ENCODE measurements around the gene EPHX1.
"Not testable (repeated sequence)": the region's sequence is repeated elsewhere in the genome, so short reads cannot be mapped to it uniquely, and the experiment has no call there.

EPHX1 gene

DNA sequence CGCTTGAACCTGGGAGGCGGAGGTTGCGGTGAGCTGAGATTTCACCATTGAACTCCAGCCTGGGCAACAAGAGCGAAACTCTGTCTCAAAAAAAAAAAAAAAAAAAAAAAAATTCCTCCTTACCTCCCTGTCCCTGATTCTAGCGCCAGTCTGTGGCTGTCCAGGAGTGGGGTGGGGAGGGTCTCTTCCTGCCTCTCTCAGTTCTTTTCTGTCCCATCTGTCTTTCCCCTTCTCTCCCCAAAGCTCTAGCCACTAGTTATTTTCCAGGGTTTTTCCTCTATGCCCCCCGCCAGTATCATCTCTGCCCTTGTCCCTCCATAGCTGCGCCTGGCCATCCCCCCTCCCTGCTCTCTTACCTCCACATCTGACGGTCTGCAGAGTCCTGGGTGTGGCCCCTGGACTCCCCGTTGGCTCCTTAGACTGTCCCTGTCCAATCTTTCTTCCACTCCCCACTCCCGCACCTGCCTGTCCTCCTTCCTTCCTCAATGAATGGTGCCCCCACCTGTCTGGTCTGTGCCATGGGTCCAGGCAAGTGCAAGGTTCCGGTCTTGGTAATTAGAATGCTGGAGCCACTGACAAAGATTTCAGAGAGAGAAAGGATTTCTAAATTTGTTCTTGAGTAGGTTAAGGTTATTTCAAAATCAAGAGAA, 73.8 kb downstream of the EPHX1 start:
- no peak for DNase-seq

DNA sequence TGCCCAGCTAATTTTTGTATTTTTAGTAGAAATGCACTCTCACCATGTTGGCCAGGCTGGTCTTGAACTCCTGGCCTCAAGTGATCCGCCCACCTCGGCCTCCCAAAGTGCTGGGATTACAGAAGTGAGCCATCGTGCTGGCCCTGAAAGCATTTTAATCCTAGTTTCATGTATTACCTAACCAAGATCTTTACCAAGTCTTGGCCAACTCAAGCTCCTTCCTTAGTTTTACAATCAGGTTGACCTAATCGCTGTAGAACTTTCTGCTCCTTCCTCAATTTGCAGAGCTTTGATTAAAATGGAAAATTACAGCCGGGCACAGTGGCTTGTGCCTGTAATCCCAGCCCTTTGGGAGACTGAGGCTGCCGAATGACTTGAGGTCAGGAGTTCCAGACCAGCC, 75.4 kb downstream of the EPHX1 start:
- DNase-seq, result no peak

DNA sequence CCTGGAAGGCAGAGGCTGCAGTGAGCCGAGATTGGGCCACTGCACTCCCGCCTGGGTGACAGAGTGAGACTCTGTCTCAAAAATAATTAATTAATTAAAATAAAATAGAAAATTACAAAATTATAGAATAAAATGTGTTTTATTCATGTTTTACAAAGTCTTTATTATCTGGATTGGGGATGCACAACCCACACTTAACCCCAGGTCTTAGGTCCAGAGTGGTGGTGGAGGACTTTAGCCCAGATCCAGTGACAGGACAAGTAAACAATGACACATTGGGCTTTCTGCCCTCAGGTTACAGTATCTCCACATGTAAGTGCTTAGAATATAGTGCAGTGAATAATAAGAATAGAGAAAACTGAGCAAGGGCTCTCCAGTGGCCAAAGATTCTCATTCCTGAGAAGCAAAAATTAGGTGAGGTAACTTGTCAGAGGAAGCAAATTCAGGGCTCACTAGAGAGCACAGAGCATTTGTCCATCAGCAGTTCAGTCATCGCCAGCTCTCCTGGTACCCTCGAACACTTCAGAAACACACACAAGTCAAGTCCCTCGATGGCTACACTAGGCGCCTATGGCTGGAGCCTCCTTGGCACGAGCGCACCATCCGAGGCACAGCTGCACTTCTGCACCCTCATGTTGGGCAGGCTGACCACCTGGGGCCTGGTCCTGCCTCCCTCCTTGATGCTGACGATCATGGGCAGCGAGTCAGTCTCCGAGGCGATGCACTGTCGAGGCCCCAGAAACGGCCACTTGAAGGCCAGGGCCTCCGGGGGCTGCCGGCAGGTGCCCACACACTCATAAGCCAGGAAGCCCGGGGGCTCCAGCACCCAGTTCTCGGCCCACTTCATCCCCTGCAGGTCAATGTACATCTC, 76.5 kb downstream of the EPHX1 start:
- no peak for DNase-seq

DNA sequence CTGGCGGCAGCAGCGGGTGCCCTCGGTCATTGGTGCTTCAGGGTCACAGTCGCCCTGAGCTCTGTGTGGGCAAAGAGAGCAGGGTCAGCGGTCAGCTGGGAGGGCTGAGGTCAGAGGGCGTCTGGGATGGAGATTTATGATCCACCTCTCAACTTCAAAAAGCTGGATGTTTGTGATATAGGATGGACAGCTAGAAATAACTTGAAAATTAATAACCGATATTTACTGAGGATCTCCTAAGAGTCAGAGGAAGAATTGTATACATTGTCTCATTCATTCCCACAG, 77.0 kb downstream of the EPHX1 start:
- no peak for DNase-seq

DNA sequence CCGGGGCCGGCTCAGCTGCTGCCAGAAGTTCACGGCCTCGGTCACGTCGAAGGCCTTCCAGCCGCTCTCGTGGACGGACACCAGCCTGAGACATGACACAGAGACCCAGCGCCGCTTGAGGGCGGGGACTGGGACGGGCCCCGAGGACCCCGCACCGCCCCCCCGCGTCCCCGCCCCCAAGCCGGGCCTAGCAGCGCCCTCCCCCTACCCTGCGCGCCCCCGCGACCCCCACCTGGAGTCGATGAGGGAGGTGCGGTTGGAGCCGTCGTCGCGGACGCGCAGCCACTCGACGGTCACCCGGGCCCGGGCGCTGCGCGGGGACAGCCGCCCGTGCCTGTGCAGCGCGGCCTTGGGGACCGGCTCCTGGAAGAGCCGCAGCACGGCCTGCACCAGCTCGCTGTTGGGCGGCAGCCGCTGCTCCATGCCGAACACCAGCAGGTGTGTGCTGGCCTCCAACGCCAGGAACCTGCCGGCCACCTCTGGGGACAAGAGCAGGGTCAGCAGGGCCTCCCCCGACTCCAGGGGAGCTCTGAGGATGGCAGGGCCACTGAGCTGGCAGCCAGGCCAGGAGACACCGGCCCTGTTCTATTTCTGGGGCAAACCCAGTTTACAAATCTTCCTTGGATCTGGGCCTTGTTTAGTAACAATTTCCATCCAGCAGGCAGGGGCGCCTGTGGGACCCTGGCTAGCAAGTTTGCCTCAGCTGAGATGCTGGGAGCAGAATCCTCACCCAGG, 77.8 kb downstream of the EPHX1 start:
- DNase-seq, result not testable (repeated sequence)

DNA sequence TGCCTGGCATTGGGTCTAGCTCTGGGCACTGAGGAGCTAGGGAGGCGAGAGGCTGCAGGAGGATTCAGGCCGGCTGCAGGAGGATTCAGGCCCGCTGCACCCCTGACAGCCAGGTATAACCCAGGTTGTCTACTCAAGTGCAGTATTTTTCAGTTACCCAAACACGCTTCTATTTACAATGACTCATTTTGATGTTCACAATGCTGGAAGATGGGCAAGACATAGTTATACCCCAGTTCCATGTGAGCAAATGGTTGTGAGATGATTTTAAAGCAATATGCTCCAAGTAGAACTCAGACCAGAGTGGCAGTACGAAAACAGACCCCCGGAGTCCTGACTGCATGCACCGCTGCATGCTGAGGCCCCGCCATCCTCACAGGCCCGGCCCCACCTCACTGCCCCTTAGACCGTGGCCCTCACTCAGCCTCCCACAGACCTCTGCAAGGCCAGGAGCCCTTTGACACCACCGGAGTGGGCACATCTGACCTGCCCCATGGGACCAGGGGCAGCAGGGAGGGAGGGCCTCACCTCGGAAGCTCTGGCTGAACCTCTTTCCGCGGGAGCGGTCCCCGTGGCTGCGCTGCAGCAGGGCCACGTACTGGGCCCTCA, 78.5 kb downstream of the EPHX1 start:
- no peak for DNase-seq

DNA sequence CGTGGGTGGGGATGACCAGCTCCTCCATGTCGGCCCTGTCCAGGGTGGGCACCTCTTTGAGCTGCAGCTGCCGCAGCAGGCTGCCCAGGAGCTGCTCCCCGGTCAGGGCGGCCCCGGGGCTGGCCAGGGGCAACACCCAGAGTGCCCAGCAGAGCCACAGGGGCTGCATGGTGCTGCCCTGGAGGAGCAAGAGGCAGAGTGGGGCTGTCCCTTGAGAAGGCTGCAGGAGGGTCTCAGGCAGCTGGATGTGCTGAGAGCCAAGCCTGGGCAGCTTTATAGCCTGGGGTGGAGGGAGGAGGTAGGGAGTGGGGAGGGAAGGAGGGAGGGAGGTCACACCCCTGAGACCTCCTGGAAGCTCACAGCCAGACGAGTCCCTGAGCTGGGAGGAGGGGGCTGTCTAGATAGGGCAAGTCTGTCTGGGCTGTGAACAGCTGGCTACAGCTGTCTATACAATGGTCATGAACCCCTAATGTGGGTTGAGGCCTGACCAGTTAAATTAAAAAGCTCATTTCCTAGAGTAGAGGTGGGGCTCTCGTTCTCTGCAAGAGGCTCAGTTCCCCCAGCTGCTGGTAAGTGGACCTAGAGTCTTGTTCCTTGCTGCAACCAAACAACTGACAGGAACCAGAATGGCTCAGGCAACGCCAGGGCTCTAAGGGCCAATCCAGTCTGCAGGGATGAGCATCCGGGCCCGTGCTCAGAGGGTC, 79.1 kb downstream of the EPHX1 start, which contains the start of gene LEFTY1:
Gene LEFTY1, minus strand, starts transcription at position 249 of the 704 bp plus-strand sequence. Its CDS starts 80 bp downstream, at position 169.
- no peak for DNase-seq

DNA sequence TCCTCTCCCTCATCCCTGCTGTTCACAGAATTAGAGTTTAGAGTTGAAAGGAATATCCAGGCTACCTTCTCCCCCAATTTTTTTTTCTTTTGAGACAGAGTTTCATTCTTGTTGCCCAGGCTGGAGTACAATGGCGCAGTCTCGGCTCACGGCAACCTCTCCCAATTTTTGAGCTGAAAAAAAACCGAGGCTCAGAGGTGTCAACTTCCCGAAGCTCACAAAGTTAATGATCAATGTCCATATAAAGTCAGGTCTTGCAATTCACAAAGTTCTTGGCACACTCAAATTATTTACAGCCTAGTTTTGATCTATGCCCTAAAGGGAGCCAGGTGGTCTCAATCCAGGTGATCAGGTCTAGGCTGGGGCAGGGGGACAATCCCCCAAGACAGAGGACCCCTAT, 79.8 kb downstream of the EPHX1 start:
- DNase-seq, result no peak

DNA sequence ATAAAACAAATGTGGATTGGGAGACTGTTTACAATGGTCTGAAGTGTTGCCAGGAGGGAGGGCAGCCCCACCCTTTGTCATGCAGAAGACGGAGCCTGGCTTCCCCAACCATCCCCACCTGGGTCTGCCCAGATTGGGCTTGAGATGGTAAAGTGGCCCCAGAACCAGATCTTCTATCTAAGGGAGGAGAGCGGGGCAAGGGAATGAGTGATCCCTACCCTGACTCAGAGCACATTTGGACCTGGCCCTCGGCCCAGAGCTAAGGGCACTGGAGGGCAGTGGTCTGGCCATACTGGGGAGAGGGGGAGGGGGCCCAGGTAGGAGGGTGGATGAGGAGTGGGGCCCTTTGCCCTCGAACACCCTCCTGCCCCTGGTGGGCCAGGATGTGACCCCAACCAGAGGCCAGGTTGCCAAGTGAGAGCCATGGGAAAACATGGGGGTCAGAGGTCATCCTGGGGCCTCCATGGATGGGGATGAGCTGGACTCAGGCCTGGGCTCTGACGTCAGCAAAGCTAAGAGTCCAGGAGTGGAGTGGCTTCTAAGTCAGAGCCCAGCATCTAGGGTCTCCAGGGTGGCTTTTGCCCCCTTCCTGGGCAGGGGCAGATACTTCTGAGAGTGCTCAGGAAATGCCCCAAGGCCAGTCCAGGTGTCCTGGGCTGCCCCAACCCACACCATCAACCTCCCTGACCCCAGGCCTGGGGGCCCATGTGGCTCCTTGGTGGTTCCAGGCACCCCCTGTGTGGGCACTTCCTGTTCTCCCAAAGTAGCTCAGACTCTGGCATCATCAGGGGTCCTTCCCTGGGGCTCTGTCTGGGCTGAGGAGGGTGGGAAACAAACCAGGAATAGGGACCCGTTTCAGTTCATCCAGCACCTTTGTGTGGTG, 80.7 kb downstream of the EPHX1 start:
- no peak for DNase-seq

DNA sequence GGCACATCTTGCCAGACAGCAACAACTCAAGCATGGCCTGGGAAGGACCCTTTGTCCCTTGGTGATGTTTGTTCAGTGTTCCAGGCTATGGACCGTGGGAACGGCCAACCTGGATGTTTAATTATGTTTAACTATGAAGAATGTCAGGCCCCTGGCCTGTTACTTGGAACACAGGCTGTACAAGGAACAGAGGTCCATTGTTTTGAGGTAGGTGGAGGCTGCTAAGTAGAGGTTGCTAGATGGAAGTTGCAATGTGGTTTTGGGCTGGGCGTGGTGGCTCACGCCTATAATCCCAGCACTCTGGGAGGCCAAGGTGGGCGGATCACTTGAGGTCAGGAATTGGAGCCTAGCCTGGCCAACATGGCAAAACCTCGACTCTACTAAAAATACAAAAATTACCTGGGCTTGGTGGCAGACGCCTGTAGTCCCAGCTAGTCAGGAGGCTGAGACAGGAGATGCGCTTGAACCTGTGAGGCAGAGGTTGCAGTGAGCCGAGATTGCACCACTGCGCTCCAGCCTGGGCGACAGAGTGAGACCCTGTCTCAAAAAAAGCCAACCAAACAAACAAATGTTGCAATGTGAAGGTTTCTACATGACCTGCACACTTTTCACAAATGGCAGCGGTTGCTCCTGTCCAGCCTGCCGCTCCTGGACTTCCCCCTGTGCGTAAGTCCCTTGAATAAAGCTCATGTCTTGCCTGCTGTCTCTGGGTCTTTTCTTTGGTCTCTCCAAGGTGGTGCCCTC, 81.5 kb downstream of the EPHX1 start:
- no peak for DNase-seq

DNA sequence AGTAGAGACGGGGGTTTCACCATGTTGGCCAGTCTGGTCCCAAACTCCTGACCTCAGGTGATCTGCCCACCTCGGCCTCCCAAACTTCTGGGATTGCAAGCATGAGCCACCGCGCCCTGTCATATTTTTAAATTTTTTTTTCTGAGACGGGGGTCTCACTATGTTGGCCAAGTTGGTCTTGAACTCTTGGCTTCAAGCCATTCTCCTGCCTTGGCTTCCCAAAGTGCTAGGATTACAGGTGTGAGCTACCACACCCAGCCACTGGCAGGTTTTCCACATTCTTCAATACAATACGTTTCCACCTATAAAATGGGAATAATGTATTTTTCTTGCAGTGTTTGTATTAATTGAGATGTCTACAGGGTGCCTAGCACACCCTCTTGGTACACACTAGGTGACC, 82.4 kb downstream of the EPHX1 start:
- DNase-seq, result no peak

All from DMS79 (cell line).